ENCODE measurements around the gene DNM2.
"Not testable (repeated sequence)": the region's sequence is repeated elsewhere in the genome, so short reads cannot be mapped to it uniquely, and the experiment has no call there.

DNM2 gene

DNA sequence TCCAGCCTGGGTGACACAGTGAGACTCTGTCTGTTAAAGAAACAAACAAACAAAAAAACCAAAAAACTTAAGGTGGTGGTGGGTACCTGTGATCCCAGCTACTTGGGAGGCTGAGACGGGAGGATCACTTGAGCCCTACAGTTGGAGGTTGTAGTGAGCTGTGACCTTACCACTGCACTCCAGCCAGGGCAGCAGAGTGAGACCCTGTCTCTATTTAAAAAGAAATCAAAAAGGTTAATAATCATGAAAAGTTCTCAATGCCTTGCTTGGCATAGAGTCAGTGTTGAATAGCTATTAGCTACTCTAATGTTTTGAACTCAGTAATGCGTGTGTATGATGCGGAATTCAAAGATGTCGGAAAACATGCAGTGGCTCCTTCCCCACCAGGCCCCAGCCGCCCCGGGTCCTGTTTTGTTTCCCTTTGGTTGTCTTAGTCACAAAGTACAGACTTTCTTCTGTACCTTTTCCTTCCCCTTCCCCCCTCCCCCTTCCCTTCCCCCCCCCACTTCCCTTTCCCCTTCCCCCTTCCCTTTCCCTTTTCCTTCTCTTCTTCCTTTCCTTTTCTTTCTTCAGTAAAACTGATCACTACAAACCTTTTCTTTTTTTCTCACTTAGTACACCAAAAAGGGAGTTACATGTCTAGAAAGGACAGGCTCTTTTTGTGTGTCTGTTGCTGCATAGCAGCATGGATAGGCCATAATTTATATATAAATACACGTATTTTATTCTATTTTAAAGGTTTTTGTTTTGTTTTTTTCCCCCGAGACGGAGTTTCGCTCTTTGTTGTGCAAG is 35.2 kb downstream of the DNM2 start:
- no peak for DNase-seq

DNA sequence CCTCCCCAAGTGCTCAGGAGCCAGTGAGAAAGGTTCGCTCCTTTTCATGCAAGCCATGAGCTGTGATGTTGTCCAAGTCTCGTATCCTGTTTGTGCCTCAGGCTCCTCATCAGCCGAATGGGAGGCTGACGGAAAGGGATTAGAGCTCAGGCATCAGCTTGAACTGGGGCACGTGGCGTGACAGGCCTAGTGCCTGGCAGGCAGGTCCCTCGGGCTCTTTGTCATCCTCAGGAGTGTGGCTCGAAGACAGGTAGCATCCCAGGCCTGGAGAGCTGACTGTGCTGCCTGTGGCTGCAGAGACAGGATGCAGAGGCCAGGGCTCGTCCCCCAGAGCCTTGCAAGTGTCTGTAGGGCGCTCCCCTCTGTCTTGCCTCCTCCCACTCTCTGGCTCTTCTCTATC is 38.5 kb downstream of the DNM2 start:
- DNase-seq, result no peak

DNA sequence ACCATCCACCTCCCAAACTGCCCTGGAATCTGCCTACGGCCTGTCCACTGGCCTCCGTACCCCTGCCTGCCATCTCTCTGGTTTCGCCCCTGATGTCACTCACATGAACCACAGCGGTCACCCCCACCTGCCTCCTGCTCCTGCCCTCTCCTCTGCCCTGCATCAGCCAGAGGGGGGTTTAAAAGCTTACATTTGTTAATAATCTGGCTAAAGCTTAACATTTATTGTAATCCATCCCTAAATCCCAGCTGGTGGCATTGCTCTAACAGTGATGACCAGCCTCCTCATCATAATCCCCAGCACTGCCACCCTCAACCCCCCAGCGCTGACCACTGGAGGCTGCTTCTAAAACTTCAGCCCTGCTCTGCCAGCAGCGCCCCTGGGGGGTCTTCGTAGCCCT is 38.9 kb downstream of the DNM2 start:
- no peak for DNase-seq

GRCh38 chr19:10758050-10758449 is 40.2 kb downstream of the DNM2 start:
- not testable (repeated sequence) for DNase-seq

DNA sequence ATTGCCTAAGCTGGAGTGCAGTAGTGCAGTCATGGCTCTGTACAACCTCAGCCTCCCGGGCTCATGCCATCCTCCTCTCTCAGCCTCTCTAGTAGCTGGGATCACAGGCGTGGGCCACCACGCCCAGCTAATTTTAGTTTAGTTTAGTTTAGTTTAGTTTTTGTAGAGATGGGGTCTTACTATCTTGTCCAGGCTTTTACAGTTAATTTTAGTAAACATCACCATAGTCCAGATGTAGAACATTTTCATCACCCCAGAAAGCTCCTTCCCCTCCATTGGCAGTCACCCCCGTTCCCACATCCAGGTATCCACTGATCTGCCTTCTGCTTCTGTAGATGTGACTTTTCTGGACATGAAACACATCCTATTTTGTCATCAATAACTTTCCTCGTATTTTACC is 41.1 kb downstream of the DNM2 start:
- DNase-seq, result no peak

DNA sequence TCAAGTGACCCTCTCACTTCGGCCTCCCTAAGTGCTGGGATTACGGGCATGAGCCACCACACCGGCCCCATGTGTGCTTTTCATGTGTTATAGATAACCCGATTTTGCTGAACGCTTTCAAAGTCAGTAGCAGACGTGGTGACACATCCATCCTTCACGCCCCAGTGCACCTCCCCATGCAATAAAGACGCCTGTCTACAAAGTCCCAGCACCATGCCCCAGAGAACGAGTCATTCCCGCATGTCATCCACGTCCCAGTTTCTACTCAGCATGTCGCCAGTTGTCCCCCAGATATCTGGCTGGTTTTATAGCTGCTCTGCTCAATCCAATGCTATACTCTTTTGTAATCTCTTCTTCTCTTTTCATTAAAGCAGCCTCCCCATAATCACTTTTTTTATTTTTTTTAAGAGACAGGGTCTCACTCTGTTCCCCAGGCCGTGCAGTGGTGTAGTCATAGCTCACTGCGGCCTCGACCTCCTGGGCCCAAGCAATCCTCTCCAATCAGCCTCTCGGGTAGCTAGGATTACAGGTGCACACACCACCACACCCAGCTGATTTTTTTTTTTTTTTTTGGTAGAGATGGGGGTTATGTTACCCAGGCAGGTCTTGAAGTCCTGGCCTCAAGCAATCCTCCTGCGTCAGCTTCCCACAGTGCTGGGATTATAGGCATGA is 42.5 kb downstream of the DNM2 start:
- DNase-seq, result peak in 1 of 2 experiments; percentile 47

- peak in 1 of 2 experiments; percentile 31 for DNase-seq
Observed at GRCh38 chr19:10761443-10762250, 43.8 kb downstream of the DNM2 start.

- no peak for DNase-seq
Observed at GRCh38 chr19:10762656-10763055, 44.8 kb downstream of the DNM2 start.

- DNase-seq, result no peak
Observed at GRCh38 chr19:10763411-10763810, 45.5 kb downstream of the DNM2 start.

- DNase-seq, result peak in 1 of 2 experiments; percentile 31
Observed at GRCh38 chr19:10763828-10764339, 46.0 kb downstream of the DNM2 start.

DNA sequence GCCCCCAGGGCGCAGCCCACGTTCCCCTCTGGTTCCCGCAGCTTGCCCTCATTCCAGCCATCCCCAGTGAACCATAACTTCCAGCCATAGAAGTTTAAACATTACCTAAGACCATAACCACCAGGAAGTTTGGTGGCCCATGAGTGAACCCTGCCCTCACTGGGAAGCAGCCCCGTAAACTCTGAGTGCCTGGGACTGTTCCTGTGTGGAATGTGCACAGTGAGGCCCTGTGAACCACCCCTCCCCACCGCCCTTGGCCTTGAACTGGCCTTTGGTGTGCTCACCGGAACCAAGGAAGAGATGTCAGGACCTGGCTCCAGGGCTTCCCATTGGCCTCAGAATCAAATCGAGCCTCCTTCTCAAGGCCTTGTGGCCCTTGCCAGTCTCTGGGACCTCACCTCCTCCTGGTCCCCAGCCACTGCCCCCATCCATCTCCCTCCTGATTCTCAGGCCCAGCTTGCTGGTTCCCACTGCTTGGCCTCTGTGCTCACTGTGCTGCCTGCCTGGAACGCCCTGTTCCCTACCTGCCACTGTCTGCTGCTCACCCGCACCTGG is 46.5 kb downstream of the DNM2 start:
- no peak for DNase-seq

DNA sequence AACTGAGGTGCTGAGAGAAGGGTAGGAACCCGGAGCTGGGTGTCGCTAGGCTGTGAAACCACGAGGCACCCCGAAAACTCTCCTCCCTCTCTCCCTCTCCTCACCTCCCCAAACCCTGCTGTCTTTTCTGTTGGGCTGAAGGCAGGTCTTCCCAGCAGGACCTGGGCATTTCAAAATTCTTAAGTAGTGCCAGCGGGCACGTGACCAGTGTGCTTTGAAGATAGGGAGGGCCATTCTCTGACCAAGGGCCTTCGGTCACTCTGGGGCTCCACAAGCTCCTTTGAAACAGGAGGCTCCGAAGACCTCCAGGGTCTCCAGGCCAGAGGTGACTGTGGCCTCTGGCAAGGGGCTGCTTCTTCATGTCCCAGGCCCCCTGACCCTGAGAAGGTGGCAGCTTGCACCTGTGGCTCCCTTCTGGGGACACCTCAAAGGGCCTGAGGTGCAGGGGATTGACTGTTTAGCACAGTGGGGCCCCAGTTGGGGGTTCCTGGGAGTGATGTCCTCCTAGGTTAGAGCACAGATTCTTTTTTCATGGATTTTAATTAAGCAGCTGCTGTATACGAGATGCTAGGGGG is 48.3 kb downstream of the DNM2 start:
- no peak for DNase-seq

DNA sequence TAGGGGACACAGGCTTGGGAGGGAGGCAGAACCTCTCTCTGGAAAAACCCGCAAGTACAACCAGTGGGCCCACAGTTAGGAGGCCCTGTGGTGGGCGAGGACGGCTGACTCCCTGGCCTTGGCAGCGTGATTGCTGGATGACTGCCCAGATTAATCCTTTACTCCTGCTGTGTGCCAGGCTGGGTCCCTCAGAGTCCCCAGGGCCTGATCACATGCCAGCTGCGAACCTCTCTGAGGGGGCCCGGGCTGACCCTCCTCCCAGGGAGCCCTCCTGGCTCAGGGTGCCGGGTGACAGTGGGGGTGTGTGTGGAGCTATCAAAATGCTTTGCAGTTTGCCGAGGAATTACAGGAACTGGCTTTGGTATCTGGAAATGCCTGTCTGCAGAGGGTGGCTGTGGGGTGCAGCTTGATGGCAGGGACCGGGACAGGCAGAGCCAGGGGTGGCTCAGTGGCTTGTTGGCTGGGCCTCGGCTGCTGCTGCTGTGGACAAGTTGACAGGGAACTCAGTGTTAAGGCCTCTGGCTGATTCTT is 48.9 kb downstream of the DNM2 start:
- peak; percentile 38 to 75 for DNase-seq

DNA sequence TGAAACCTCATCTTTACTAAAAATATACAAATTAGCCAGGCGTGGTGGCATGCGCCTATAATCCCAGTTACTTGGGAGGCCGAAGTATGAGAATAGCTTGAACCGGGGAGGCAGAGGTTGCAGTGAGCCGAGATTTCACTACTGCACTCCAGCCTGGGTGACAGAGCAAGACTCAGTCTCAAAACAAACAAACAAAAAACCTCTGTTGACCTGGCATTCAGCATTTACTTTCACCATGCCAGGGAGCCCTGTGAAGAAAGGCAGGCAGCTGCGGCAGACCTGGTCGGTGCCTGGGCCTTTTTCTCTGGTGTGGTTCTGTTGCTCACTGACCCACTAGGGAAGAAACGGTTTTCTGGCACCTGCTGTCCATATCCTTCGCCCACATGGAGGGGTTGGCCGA is 49.8 kb downstream of the DNM2 start:
- DNase-seq, result no peak

DNA sequence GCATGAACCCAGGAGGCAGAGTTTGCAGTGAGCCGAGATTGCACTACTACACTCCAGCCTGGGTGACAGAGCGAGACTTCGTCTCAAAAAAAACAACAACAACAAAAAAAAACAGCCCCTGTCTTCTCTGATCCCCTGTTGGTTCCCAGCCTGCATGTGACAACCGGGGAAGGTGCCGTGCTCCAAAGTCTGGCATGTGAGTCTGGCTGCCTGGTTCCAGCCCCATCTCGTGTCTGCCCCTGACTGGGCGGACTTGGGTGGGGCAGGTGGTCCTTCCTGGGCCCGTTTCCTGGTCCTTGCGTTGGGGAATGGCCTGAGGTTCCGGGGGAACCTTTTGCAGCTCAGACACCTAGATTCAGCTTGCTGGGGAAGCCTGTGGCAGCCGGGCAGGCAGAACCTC is 50.5 kb downstream of the DNM2 start:
- no peak for DNase-seq

- no peak for DNase-seq
Observed at GRCh38 chr19:10768936-10769335, 51.1 kb downstream of the DNM2 start.

GRCh38 chr19:10769533-10770491 is 51.9 kb downstream of the DNM2 start:
- DNase-seq, result peak in 1 of 2 experiments; percentile 15

- no peak for DNase-seq
Observed at GRCh38 chr19:10773969-10774368, 56.1 kb downstream of the DNM2 start.

GRCh38 chr19:10774893-10775292 is 57.0 kb downstream of the DNM2 start:
- no peak for DNase-seq

GRCh38 chr19:10776900-10777650 is 59.2 kb downstream of the DNM2 start:
- no peak for DNase-seq
